CD4-positive, alpha-beta T cell treated with Interleukin-4 for 1 hour (primary cell): Measurements from ENCODE around the gene CFAP45.

ENCODE experiments used
- DNase-seq, 2 donors: peaks; one replicate each; pipeline ENCODE4 v3.0.0-alpha.2; 2020 to 2022

CFAP45 gene

DNA sequence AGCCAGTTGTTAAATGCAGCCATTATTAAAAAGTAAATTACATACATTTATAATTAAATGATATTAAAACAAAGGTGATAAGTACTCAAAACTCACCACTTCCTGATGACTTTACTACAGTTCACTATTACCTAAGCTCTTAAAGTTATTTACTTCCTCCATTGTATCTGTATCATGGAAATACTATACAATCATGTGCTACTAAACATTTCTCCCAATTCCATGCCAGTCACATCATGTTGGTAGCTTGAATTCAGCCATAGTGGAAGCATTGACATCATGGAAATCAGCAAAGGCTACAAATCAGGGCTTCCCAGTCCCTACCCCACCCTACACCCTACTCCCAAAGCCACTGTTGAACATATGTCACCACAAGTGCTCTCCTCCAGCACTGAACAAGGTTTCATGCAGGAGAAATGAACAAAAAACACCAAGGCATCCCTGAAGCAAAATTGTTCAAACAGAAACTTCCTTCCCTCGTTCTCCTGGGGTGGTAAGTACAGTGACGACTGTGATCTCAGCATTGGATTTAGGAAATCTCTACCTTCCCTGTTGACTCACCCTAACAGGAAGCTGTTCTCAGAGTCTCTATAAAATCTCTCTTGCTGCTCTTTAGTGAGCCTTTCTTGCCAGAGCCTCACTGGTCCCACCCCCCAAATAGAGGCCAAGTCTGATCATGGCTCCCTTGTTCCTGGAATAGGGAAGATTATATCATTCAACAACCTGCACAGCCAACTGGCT is 50.2 kb downstream of the CFAP45 start:
- no peak for DNase-seq

GRCh38 chr1:159848326-159848725 is 51.6 kb downstream of the CFAP45 start:
- DNase-seq = no peak

- DNase-seq = no peak
Measured at GRCh38 chr1:159847231-159847630, 52.7 kb downstream of the CFAP45 start.

GRCh38 chr1:159845751-159846629 is 54.0 kb downstream of the CFAP45 start:
- no peak for DNase-seq

DNA sequence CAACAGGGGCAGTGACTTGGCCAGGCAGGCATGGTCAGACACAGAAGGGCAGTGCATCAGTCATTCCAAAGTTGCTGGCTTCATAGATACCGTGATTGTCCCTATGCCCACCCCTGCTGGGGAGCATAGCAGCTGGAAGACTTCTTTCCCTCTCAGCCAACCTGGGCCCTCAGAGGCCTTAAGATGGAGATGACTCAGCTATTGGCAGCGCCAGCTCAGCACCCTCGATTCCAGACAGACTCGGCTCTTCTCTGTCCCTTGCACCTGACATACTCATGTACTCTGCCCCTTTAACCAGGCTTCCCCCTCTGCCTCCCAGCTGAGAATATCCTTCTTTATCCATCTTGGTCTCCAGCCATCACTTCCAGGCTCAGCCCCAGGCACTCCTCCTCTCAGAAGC is 56.5 kb downstream of the CFAP45 start:
- DNase-seq = no peak

DNA sequence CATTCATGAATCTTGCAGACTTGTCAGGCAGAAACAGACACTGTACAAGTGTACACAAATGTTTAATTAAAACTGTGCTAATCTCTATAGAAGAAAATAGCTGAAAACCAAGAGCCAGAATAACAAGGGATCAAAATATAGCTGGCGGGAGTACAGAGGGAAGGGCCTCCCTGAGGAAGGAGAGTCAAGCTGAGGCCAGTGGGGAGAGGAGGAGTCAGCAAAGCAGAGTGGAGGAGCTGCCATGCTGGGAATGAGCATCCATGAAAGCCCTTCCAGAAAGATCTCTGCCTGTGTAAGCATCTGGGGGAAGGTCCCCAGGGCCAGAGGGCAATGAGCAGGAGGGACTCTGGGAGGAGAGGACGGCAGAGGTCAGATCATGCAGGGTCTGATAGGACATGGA is 58.2 kb downstream of the CFAP45 start:
- DNase-seq = no peak

GRCh38 chr1:159839116-159839849 is 60.7 kb downstream of the CFAP45 start:
- no peak for DNase-seq

GRCh38 chr1:159838715-159839114 is 61.2 kb downstream of the CFAP45 start:
- DNase-seq = no peak

DNA sequence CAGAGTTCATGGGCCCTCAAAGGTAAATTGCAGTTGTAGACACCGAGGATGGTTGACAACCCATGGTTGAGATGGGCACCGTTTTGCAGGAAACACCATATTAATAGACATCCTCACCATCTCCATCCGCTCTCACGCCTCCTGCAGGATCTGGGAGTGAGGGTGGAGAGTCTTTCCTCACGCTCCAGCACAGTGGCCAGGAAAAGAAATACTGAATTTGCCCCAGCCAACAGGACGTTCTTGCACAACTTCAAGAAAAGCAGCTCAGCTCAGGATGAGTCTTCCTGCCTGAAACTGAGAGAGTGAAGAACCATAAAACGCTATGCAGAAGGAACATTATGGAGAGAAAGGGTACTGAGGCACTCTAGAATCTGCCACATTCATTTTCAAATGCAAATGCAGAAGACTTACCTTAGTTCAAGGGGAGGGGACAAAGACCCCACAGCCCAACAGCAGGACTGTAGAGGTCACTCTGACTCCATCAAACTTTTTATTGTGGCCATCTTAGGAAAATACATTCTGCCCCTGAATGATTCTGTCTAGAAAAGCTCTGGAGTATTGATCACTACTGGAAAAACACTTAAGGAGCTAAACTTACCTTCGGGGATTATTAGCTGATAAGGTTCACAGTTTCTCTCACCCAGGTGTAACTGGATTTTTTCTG is 64.0 kb downstream of the CFAP45 start:
- DNase-seq = no peak

GRCh38 chr1:159835356-159835755 is 64.6 kb downstream of the CFAP45 start:
- DNase-seq = no peak

DNA sequence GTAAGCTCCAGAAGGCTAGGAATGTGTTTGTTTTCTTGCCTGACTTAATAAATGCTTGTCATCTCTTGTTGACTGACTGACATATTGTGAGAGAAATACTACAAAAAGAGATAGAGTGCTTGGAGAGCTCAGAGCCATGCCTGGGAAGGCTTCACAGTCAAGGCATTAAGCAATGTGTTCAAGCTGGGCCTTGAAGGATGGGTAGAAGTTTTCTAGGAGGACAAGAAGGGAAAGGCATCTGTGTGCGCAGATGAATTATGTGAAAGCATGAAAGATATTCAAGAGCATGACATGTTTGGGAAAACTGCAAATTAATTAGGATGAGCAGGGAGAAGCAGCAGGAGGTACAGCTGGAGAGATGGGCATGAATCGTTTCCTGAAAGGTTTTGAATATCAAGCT is 67.7 kb downstream of the CFAP45 start:
- DNase-seq = no peak

DNA sequence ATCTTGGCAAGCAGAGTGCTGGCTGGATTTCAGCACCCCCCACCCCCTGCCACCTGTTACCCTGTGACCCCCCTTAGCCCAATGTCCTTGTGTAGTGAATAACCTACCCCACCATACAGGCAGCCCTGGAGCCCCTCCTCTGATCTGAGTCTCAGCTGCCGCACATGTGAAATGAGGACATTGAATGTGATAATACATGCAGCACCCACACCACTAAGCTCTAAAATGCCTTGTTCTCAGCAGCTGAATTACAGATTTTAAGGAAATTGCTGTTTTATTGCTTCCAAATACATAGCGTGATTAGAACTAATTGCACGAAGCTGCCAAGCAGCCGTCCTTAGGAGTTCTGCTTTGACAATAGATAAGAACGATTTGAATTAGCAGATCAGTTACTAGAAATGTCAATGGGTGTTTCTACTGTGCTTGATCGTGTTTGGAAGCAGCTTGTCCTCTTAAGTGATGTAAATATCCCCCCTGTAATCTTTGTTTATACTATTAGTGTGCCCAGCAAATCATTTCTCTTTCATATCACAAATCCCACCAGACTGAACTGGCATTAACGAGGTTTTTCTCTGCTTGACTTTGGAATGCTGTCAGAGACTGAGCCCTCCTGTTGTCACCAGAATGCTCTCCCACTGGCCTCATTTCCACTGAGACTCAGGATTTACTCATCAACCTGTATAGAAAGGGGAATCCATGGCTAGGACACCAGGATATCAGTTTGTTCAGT is 68.4 kb downstream of the CFAP45 start:
- DNase-seq = no peak

GRCh38 chr1:159830722-159831121 is 69.2 kb downstream of the CFAP45 start:
- no peak for DNase-seq

DNA sequence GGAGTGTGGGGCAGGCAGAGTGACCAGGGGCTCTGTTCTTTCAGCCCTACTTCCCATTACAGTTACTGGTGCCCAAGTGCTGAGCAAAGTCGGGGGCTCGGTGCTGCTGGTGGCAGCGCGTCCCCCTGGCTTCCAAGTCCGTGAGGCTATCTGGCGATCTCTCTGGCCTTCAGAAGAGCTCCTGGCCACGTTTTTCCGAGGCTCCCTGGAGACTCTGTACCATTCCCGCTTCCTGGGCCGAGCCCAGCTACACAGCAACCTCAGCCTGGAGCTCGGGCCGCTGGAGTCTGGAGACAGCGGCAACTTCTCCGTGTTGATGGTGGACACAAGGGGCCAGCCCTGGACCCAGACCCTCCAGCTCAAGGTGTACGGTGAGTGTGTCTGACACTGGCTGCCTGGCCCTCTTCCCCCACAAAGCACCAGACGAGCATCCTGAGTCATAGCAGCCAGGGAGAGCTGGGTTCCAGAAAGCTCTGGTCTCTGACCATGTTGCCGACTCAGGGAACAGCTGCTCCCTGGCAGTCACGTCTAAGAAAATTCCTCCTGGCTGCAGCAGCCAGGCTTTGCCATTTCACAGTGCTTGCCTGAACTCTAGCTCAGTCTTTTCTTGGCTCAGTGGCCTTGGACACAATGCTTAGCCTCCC is 70.0 kb downstream of the CFAP45 start:
- no peak for DNase-seq

DNA sequence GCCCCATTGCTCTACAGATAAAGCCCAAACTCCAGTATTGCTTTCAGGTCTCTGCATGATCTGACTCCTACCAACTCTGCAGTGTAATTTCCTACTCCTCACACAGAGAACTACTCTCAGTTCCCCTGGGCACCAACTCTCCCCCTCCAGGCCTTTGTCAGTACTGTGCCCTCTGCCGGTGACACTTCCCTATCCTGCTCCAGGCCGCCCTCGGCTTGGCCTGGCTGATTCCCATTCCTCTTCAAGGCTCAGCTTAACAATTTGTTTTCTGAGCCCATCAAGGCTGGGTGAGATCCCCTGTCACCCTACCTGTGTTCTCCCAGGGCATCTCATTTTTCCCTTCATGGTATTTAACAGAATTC is 70.7 kb downstream of the CFAP45 start:
- peak; percentile 4 to 49 for DNase-seq

GRCh38 chr1:159828581-159829272 is 71.2 kb downstream of the CFAP45 start:
- no peak for DNase-seq

DNA sequence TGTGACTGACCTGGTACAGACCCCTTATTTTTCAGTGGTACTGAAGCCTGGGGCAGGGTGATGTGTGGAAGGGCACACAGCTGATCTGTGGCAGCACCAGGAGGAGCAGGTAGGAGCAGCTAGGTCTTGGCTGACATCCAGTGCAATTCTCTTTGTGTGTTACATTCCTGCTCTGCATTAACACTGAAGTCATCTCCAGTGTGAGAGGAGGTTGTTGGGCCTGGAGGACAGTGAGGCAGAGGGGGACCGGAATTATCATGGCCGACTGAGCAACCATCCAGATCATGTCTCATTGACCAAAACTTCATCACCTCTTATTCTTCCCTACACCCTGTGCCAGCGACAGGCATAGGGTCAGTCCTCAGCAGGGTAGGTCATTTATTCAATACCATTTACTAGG is 71.8 kb downstream of the CFAP45 start:
- DNase-seq = no peak

DNA sequence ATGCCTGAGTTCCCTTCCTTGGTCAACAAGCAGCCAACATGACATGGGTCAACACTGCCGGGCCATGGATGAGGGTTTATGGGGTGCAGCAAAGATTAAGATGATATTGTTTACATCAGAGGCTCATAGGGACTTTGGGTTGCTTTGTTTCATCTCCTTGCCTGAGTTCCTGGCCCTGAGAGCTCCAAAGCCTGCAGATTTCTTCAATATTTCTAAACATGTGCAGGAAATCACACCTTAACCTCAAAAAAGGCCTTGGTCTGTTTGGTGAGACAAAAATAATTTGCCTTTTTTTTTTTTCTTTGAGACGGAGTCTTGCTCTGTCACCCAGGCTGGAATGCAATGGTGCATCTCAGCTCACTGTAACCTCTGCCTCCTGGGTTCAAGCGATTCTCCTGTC is 72.4 kb downstream of the CFAP45 start:
- peak in 1 of 2 donors; percentile 56 for DNase-seq

DNA sequence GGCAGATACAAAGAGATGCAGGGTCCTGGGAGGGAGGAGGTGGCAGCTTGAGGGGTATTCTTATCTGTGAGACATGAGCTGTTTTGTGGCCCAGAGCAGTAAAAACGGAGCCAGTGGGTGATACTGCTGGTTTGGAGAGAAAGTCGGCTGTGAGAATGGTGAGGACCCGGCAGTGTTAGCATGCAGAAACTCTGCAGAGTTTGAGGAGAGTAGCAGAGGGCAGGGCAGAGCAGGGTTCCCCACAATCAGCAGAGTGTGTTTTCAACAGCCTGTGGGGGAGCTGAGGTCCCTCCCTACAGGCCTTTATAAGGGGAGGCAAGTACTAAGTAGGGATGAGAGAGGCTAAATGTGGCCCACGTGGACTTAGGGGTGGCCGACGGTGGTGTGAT is 72.9 kb downstream of the CFAP45 start:
- DNase-seq = peak in 1 of 2 donors; percentile 19

GRCh38 chr1:159826441-159827101 is 73.4 kb downstream of the CFAP45 start, which contains the start of gene SLAMF8:
Gene SLAMF8 (plus strand): TSS chr1:159826873. CDS start chr1:159826899, 26 bp downstream.
- peak; percentile 59 to 60 for DNase-seq
